ENCODE data around the gene PHLDB2.

Gene PHLDB2

DNA sequence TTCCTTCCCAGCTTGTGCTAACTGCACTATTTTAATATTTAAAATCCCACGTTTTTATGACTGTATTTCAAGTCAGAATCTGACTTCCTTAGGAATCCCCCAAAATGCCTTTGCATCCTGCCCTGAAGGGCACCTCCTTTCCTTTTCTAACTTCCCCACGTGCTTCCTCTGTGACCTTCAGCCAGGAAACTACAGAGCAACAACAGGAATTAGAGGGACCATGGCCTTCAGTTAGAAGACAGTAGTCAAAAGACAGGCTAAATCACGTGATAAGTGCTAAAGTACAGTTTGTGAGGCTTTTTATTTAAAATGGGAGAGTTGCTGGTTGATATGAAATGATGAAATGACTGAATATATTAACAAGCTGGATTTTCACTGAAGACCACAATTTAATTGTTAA is 108.0 kb downstream of the PHLDB2 start:
- no peak for DNase-seq

DNA sequence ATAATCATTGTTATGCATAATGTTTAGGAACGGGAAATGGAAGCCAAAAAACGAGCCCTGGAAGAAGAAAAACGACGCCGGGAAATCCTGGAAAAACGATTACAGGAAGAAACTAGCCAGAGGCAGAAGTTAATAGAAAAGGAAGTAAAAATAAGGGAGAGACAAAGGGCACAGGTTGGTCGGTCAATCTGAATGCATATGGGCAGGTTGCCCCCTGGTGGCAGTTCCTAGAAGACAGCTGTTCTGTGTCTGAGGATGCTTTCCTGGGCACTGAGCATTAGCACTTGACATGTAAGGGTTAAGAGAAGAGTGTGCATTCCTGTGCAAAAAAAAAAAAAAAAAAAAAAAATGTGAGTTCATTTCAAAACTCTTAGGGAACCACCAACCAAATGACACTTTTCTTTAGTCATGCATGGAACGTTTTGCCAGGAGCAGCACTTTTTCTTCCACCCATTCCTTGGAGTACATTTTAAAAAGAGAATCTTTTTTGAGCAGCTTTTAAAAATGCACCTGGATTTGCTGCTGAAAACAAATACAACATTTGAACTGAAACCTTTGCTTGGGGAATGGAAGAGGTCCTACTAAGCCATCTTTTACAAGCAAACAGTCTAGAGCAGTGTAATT is 108.7 kb downstream of the PHLDB2 start:
- peak; percentile 77 for DNase-seq

DNA sequence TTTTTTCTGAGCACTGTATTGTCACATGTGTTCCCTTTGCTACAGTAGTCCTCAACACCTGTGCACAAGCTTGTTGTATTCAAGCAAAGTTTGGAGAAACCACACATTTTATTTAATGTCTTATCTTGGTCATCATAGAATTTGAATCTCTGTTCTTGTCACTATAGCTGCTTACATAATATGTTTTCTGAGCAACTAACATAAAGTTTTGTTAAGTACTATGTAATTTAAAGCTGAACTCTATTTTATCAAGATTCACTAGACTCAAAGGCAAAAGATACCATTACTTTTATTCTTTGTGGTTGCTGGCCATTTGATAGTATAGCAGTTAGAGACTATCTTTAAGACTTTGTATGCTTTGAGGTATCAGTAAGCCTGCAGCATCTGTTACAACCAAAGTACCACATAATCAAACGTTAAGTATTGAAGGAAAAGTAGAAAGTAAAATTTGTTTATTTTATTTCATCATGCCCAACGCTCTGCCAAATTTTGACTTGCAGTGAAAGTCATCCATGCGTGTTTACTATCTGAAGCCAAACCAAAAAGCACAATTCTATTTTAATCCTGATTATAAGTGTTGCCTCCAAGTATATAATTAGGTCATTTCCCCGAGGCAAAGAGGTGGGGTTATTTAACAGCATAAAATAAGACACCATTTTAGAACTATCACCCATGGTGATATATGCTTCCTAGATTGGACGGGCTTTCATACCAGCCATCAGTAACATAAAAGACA is 109.4 kb downstream of the PHLDB2 start:
- DNase-seq: no peak

DNA sequence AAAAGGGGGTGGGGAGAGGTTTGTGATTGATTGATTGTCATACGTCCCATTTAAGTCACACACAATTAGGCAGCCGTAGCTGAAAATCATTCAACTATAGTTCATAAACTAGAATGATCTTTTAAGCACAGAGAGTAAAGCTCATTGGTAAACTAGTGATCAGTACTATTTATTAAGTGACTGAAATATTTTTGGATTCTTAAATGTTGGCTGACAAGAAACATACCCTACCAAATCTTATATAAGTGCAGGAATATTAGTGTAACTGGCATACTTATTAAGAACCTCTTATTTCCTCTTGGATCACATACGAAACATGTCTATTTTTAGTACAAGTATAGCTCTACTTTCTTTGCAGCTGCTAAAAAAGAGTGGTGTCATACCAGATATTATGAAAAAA is 111.3 kb downstream of the PHLDB2 start:
- DNase-seq: no peak

DNA sequence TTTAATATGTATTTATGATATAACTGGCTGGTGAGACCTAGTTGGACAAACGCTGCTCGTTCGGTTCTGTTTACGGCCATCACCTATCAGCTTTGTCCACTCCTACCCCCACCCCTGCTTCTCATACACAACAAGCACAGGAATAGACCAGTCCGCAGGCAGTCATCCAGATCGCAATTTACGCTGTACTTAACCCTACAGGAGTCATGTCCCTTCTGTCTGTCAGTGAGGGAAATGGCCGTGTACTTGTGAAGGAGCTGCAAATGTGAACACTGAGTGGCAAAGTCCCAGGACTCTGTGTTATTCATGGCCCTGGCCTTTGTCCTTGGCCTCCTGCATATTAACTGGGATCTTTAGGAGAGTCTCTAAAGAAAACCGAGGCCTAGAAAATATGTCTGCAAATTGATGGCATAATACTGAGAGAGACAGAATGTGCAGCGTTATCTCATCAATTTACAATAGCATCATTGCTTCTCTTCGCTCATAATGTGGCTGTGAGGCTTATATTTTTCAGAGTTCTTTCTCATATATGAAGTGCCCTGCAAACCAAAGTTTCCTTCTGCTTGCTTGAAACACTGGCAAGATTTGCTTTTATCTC is 112.6 kb downstream of the PHLDB2 start:
- no peak for DNase-seq

DNA sequence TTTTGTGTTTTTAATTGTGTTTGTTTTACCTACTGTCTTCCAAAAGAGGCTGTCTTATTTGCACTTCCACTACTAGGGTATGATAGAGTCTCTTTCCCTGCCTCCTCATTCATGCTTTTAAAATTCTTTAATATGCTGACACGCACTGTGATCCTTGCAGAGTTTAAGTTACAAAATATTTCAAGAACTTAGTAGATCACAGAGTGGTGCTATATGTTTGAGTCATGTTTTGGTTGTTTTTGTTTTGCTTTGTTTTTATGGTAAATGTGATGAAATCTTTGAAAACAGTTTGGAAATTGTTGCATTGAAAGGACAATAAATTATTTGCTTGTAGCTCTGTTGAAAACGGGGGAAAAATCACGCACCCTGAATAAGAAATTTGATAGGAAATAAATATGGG is 113.8 kb downstream of the PHLDB2 start:
- DNase-seq: no peak

DNA sequence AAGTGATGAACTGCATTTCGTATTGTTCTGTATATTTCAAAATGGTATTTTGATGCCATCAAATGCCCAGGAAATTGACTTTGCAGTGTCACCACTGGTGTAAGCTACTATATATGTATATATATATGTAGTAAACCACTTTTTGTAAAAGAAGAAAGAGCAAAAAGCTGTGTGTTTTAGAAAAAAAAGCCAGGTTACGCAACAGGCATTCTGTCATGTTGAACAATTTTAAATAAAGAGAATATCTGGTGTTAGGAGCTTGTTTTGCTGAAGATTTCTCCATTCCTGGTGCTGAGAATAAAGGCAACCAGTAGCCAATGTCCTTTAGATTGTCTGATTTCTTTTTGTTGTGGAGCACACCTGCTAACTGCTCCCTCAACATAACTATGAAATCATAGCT is 116.1 kb downstream of the PHLDB2 start:
- no peak for DNase-seq

DNA sequence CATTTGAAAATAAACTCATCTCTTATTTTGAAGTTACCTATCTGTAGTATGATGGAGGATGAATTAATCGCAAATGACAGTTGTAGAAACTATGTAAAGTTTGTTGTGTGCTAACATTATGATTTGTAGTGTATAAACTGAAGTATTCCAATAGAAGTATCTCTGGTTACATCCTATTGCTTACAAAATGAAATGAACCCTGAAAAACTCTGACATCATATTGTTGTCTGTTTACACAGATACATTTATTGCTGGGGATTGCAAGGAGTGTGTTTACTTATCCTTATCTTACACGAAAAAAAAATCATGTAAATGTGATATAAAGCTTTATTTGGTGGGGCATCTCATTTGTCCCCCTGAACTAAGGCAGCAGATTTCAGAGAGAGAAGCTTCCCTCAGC is 117.2 kb downstream of the PHLDB2 start:
- DNase-seq: no peak

DNA sequence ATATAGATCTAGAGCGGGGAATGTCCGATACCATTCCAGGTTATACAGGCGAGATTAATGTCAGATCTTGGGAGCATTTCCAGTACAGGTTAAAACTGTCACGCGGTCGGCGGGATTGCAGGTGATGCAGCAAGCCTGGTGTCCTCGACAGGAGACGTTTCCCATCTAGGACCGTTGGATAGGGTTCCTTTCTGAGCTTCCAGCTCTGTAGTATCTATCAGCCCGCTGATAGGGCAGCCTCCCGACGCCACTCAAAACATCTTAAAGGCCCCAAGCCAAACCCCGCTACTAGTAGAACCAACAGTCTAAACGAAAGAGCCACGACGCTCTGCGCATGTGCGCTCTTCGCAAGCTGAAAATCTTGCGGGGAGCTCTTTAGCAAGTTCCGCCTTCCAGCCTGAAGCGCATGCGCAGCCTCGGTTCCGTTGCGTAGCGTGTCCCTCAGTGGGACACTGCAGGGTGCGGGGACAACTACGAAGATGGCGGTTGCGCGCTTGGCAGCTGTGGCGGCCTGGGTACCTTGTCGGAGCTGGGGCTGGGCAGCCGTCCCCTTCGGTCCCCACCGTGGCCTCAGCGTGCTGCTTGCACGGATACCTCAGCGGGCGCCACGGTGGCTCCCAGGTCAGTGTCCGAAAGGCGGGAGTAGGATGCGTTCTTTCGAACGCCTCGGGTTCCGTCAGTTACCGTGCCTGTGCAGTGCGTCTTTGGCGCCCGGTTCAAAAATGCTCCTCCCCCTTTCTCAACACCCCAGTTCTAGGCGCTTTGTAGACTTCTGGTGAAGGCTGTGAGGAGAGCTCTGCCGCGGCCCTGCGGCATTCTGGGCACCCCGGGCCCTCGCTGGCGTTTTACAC is 119.7 kb downstream of the PHLDB2 start, which contains the start of gene ABHD10:
Gene ABHD10 (plus strand): TSS at position 444 of the 851 bp plus-strand sequence. CDS start 36 bp downstream, at position 480.
- DNase-seq: peak; percentile 94

DNA sequence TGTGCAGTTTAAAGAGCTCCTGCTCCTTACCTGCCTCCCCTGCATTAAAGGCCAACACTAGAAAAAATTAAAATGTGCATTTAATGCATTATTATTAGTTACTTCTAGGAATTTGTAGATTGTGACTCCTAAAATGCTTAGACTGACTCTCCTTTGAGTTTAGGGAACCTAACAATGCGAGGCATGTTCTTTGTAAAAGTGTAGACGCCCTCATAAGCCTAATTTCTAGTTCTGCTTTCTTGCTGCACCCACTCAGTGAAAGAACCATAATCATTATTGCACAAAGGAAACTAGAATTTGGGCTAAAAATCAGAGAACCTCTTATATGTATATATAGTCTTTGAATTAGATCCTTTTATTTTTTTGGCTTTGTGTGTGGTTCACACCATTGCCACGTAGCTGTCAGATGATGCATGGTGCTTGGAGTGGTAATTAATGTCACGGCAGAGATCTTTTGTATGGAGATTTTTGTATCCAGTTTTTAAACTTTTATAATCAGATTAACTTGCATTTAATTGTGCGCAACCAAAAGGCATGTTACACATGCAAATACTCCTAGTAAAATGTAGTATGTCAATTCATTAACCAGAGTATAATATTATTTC is 120.5 kb downstream of the PHLDB2 start:
- peak; percentile 7 for DNase-seq

DNA sequence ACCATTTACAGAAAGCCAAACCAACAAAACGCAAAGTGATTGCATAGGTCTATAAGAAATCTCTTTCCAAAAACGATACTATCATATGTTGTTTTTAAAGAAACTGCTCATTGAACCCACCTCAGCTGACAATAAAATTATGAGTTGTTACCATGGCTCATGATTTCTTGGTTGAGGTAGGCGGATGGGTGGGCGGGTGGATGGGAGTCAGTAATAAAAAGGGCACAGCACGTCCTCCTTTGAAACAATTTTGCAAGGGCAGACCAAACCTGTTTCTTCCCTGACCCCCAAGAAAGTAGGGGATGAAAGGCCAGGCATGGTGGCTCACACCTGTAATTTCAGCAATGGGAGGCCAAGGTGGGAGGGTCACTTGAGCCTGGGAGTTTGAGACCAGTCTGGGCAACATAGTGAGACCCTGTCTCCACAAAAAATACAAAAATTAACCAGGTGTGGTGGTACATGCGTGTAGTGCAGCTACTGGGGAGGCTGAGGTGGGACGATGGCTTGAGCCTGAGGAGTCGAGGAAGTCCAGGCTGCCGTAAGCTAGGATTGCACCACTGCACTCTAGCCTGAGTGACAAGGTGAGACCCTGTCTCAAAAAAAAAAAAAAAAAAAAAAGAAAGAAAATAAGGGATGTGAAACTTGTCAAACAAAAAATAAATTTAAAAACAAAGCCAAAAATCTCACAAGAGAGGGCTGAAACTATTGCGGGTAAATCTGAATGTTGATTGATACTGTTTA is 121.8 kb downstream of the PHLDB2 start:
- no peak for DNase-seq

DNA sequence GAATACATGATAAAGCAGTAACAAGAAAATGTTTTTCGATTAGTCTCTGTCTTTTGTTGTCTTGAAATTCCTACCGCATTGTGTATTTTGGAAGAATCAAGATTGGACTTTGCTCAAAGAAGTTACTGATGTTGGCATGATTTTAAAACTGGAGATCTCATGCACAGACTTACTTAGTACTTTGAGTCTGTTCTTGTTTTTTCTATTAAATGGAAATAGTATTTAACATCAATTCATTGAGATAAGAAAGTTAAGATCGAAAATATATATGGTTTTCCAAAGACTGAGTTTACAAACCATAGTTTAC is 122.3 kb downstream of the PHLDB2 start:
- DNase-seq: no peak

DNA sequence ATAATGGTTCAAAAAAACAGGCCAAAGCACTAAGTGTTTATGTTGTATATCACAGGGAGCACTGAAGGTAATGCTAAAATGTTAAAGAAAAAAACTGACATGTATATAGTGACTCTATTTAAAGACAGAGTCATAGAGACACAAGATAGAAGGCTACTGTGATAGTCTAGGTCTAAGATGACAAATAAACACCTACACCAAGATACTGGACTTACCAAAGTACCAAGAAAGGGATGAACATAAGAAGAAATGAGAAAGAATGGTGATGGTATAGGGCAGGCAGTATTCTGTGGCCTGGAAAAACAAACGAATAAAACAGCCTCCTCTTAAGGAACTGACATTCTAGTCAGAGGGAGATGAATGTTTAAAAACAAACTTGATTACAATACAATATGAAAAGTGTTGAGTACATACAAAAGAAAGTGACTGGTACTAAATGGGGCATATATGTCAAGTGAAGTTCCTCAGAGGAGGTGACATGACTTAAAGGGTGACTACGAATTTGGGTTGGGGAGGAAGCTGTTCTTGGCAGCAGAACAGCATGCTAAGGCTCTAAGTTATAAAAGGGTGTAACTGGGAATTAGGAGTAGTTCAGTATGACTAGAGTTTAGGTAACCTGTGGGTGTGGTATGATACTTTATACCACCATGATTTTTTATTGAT is 125.7 kb downstream of the PHLDB2 start:
- no peak for DNase-seq

DNA sequence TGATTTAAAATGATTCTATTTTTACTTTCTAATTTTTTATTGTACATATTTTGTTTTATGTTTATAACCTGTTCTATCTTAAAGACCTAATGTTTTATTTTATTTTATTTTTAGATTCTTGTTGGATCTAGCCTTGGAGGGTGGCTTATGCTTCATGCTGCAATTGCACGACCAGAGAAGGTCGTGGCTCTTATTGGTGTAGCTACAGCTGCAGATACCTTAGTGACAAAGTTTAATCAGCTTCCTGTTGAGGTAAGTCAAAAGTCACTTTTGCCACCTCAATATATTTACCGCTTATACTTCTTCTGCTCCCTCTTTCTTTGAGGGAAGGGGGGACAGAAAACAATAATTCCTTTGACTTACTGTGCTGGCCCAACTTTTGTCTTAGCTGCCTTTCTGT is 127.7 kb downstream of the PHLDB2 start:
- no peak for DNase-seq

DNA sequence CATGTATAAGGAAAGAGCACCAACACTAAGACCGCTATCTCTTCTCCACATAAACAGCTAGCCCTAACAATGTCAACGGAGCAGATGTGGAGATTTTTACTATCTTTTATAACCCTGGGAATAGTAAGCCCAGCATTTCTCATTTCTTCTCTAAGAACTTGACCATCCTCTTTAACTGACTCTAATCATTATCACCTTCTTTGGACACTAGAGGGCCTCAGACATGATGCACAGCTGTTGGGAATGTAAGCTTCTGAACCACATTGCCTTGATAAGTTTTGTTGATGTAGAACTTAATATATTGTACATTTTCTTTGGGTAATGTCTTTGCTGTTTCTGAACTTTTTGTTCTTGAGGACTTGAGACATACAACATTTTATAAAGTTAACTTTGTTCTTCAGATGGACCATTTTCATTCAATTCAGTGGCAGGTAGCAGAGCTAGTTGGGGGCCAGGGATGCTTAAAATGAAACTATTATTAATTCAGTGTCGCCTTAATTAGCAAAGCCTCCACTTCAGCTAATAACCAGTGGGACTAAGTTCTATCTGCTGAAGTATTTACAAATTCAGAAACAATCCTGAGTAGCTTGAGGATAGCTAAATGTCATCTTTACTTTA is 130.1 kb downstream of the PHLDB2 start:
- DNase-seq: peak; percentile 74

DNA sequence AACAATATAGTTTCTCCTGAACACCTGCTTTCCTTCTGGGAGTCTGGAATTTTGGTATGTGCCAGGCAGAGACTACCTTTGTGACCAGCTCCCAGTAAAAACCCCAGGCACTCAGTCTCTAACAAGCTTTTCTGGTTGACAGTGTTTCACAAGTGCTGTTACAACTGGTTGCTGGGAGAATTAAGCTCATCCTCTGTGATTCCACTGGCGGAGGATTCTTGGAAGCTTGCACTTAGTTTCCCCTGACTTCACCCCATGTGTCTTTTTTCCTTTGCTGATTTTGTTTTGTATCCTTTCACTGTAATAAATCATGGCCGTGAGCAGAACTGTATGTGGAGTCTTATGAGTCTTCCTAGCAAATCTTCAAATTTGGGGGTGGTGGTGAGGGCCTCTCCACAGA is 134.0 kb downstream of the PHLDB2 start:
- no peak for DNase-seq

DNA sequence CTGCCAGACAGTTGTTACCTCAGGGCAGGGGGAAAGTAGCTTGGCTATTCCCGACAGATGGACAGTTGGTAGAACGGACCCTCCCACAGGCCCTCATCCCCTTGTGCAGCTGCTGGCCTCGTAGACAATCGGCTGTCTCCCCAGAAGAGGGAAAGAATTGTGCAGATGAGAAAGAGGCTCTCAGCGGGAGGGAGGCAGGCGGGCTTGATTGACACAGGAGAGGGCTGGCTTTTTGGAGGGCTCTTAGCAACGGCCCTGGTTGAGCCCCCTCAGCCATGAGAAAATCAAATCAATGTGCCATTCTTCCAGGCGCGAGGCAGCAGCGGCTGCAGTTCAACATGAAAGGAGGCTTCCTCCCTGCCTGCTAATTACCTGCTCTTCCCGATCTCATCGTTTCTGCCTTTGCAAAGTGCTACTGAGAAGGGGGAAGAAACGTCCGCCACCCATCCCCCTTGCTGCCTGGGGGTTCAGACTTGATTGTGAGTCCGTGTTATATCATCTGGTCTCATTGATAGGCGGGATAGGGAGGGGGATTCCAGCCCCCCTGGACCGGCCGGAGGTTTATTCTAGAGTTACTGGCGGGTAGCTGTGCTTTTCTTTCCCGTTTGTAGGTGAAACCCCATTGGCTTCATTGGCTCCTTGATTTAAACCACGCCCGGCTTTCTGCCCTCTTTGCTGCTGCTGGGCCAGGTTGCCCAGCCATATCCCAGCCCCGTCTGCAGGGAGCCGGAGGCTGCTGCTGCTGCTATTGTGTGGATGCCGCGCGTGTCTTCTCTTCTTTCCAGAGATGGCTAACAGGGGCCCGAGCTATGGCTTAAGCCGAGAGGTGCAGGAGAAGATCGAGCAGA is 139.8 kb downstream of the PHLDB2 start, which contains the start of gene TAGLN3:
Gene TAGLN3 (plus strand): TSS at position 287 of the 848 bp plus-strand sequence. CDS start 501 bp downstream, at position 788.
- no peak for DNase-seq

DNA sequence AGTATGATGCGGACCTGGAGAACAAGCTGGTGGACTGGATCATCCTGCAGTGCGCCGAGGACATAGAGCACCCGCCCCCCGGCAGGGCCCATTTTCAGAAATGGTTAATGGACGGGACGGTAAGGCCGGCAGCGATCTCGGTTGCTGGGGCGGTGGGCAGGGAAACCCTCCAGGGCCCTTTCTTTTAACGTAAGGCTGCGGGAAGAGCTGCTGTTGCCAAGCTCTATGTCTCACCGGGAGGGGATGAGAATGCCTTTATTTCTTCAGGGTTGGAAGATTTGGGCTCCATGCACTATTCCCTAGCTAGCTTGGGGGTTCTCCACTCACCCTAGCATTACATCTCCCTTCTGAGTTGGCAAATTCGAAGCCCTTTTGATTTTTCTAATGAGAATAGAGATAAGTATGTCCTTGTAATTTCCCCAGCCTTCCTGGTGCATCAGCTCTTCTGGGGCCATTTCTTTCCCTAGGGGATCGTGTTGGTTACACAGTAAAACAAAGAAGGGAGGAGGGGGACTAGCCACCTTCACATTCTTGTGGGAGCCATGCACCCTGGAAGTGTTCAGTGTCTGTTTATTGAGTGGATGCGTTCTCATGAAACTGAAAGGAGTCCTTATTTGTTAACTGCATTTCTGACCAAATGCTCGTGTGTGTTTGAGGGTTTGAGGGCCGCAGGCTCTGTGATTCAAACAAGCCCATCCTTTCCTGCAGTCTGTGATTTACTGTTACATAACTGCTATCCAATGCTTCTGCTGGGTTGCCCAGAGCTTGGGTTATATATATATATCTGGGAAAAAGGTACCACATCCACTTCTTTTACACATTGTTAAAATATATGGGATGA is 140.6 kb downstream of the PHLDB2 start:
- DNase-seq: no peak

DNA sequence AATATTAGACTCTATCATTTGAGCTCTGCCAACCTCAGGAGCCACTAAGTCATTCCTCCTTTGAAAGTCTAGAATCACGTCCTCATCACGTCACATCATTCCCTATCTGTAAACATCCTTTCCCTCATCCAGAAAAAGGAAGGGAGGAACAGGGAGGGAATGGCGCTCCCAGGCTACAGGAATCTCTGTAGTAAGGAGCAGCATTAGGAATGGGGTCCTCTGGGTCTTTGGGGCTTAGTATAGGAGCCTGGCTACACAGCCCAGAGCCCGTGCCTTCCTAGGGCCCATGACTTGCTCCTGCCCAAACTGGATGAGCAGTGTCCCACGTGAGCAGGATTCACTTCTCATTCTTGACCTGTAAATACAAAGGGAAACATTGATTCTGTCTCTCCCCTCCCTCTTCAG is 141.3 kb downstream of the PHLDB2 start:
- DNase-seq: no peak
